Measurements from ENCODE around the gene RCOR3. TPM values are rescaled to one million over a fixed set of nuclear protein-coding genes. Genes with fewer than 3 reads are reported as not detected.

The RCOR3 gene
- total and polyA plus RNA-seq, 2 of the 8 experiments (the other 6 are each of a cell fraction or from before 2014, with no cell fraction given): 21.4 to 36.3 TPM

GRCh38 chr1:211336161-211336560 lies 77.0 kb downstream of the RCOR3 start (continued):
- TF ChIP-seq E2F6 (IDR thresholded peaks at IDR 0.05) (no peak), CBX5 (IDR thresholded peaks at IDR 0.05; ENCODE audit: low read depth, low read length) (no peak), CHD7 (IDR thresholded peaks at IDR 0.05; ENCODE audit: insufficient replicate concordance, low read length) (no peak)
